OCI-LY1 (cell line): ENCODE results near the gene FBF1.

ENCODE experiments used
- H2AFZ ChIP-seq: fragments of 200-600 bp; sonication (generic), shearing (Covaris generic); 2 replicates; pipeline ENCODE4 v1.6.0; 2014; ENCODE audit warnings: antibody characterized with exemption, mild to moderate bottlenecking, low read length
- H3F3A ChIP-seq: fragments of 200-600 bp; sonication (generic), shearing (Covaris generic); 2 replicates; pipeline ENCODE4 v1.6.0; 2014; ENCODE audit warnings: mild to moderate bottlenecking, antibody characterized with exemption, low read length, moderate library complexity; ENCODE audit not compliant: insufficient read depth
- H3K27ac ChIP-seq: fragments of 200-600 bp; sonication (generic); 2 replicates; pipeline ENCODE4 v1.5.1; 2014; ENCODE audit warnings: low read length, mixed run types, mild to moderate bottlenecking, low read depth; ENCODE audit not compliant: poor library complexity, severe bottlenecking
- H3K27me3 ChIP-seq: fragments of 200-600 bp; sonication (generic); 2 replicates; pipeline ENCODE4 v1.6.0; 2014; ENCODE audit warnings: antibody characterized with exemption, mild to moderate bottlenecking, low read length, moderate library complexity; ENCODE audit not compliant: insufficient read depth
- H3K36me3 ChIP-seq: fragments of 200-600 bp; sonication (generic); 2 replicates; pipeline ENCODE4 v1.6.1; 2014; ENCODE audit warnings: mild to moderate bottlenecking, antibody characterized with exemption, low read length, moderate library complexity, mixed read lengths; ENCODE audit not compliant: insufficient read depth
- H3K4me1 ChIP-seq: fragments of 200-600 bp; sonication (generic); 2 replicates; pipeline ENCODE4 v1.5.1; 2014; ENCODE audit warnings: mild to moderate bottlenecking, low read length, moderate library complexity; ENCODE audit not compliant: insufficient read depth, severe bottlenecking
- H3K4me2 ChIP-seq: fragments of 200-600 bp; sonication (generic), shearing (Covaris generic); 2 replicates; pipeline ENCODE4 v1.6.1; 2014; ENCODE audit warnings: low read length
- H3K4me3 ChIP-seq: fragments of 200-600 bp; sonication (generic); 2 replicates; pipeline ENCODE4 v1.5.1; 2014; ENCODE audit warnings: low read length, low read depth, mild to moderate bottlenecking, mixed read lengths; ENCODE audit not compliant: poor library complexity, severe bottlenecking
- H3K79me2 ChIP-seq: fragments of 200-600 bp; shearing (Covaris generic); 2 replicates; pipeline ENCODE4 v1.6.1; 2016; ENCODE audit warnings: mixed run types, low read length, mixed read lengths; ENCODE audit not compliant: insufficient read depth
- H3K9ac ChIP-seq: fragments of 200-600 bp; sonication (generic), shearing (Covaris generic); 2 replicates; pipeline ENCODE4 v1.6.1; 2014; ENCODE audit warnings: mild to moderate bottlenecking, low read length, mixed read lengths
- H3K9me2 ChIP-seq: fragments of 200-600 bp; sonication (generic), shearing (Covaris generic); 2 replicates; pipeline ENCODE4 v1.6.1; 2014; ENCODE audit warnings: low read depth, mild to moderate bottlenecking, low read length, mixed read lengths
- H3K9me3 ChIP-seq: fragments of 200-600 bp; shearing (Covaris generic); 2 replicates; pipeline ENCODE4 v1.6.1; 2014; ENCODE audit warnings: low read length, mixed read lengths
- H4K20me1 ChIP-seq: fragments of 200-600 bp; sonication (generic), shearing (Covaris generic); 2 replicates; pipeline ENCODE4 v1.6.0; 2016; ENCODE audit warnings: mild to moderate bottlenecking, low read length; ENCODE audit not compliant: insufficient read depth
- CTCF ChIP-seq: fragments of 200-600 bp; sonication (generic), shearing (Covaris generic); IDR thresholded peaks from 2 replicates; pipeline ENCODE4 v1.5.1; 2017; ENCODE audit warnings: mild to moderate bottlenecking, antibody characterized with exemption, low read length, moderate library complexity, mixed read lengths
- EZH2 ChIP-seq: fragments of 200-600 bp; sonication (generic), shearing (Covaris generic); IDR thresholded peaks from 2 replicates; pipeline ENCODE4 v1.8.0; 2017; ENCODE audit warnings: borderline replicate concordance, mixed run types, mild to moderate bottlenecking, antibody characterized with exemption, low read length, moderate library complexity, mixed read lengths

FBF1 gene

GRCh38 chr17:75875940-75876189 is 65.0 kb downstream of the FBF1 start:
- Histone ChIP-seq H3K4me3 (peak overlapping the region; percentile 62), H4K20me1 (no peaks in the 10 kb centered on the region), H3F3A (no peaks in the 10 kb centered on the region), H3K9ac (peak overlapping the region; percentile 63; the same call in 1 of the 2 replicates), H3K79me2 (no peaks in the 10 kb centered on the region), H3K4me2 (peak overlapping the region; percentile 82), H3K4me1 (peaks cover 40% of the 10 kb centered on the region), H3K9me2 (no peaks in the 10 kb centered on the region), H3K36me3 (no peaks in the 10 kb centered on the region), H2AFZ (no peak overlapping the region), H3K9me3 (no peaks in the 10 kb centered on the region), H3K27ac (peak overlapping the region; percentile 59), H3K27me3 (peaks cover 4% of the 10 kb centered on the region; the same call in 1 of the 2 replicates)
- no peak for TF ChIP-seq EZH2
- no peak for TF ChIP-seq CTCF

- Histone ChIP-seq H3K27ac (peak overlapping the region; percentile 59), H3K4me2 (peak overlapping the region; percentile 82), H3K36me3 (no peaks in the 10 kb centered on the region), H3K9me3 (no peaks in the 10 kb centered on the region), H3K79me2 (no peaks in the 10 kb centered on the region), H3K4me3 (peak overlapping the region; percentile 62), H4K20me1 (no peaks in the 10 kb centered on the region), H3K9me2 (no peaks in the 10 kb centered on the region), H3F3A (no peaks in the 10 kb centered on the region), H3K27me3 (peaks cover 4% of the 10 kb centered on the region; the same call in 1 of the 2 replicates), H3K9ac (peak overlapping the region; percentile 63; the same call in 1 of the 2 replicates), H3K4me1 (peaks cover 40% of the 10 kb centered on the region), H2AFZ (no peak overlapping the region)
- TF ChIP-seq EZH2: no peak
- TF ChIP-seq CTCF: no peak
Measured at GRCh38 chr17:75875182-75875939, 65.5 kb downstream of the FBF1 start.

- no peak overlapping the region for H3K4me2 ChIP-seq
- H3K79me2 ChIP-seq: no peaks in the 10 kb centered on the region
- H3K9ac ChIP-seq: no peak overlapping the region
- no peaks in the 10 kb centered on the region for H4K20me1 ChIP-seq
- H3K9me3 ChIP-seq: no peaks in the 10 kb centered on the region
- H3F3A ChIP-seq: no peaks in the 10 kb centered on the region
- H3K4me1 ChIP-seq: peaks cover 40% of the 10 kb centered on the region
- TF ChIP-seq CTCF (no peak), EZH2 (no peak)
- H3K27me3 ChIP-seq: peaks cover 4% of the 10 kb centered on the region; the same call in 1 of the 2 replicates
- no peaks in the 10 kb centered on the region for H3K9me2 ChIP-seq
- no peak overlapping the region for H2AFZ ChIP-seq
- H3K4me3 ChIP-seq: no peak overlapping the region
- H3K27ac ChIP-seq: no peak overlapping the region
- H3K36me3 ChIP-seq: no peaks in the 10 kb centered on the region
Measured at GRCh38 chr17:75874323-75875181, 66.3 kb downstream of the FBF1 start.
